ENCODE measurements around the gene CGNL1.

The CGNL1 gene

GRCh38 chr15:57425842-57426241 lies 49.5 kb downstream of the CGNL1 start:
- FAIRE-seq, result no peak

- FAIRE-seq, result no peak
These were observed 51.1 kb downstream of the CGNL1 start for GRCh38 chr15:57427367-57427821.

GRCh38 chr15:57432141-57432741 lies 55.9 kb downstream of the CGNL1 start:
- no peak for FAIRE-seq

- no peak for FAIRE-seq
These were observed 59.9 kb downstream of the CGNL1 start for GRCh38 chr15:57436166-57436565.

GRCh38 chr15:57436961-57437360 lies 60.7 kb downstream of the CGNL1 start:
- no peak for FAIRE-seq

- no peak for FAIRE-seq
These were observed 61.3 kb downstream of the CGNL1 start for GRCh38 chr15:57437564-57437963.

- FAIRE-seq, result no peak
These were observed 61.9 kb downstream of the CGNL1 start for GRCh38 chr15:57438166-57438565.

GRCh38 chr15:57439128-57440027 lies 63.1 kb downstream of the CGNL1 start:
- no peak for FAIRE-seq

GRCh38 chr15:57440167-57440566 lies 63.9 kb downstream of the CGNL1 start:
- FAIRE-seq, result no peak

GRCh38 chr15:57440799-57441198 lies 64.5 kb downstream of the CGNL1 start:
- FAIRE-seq, result no peak

- no peak for FAIRE-seq
These were observed 66.0 kb downstream of the CGNL1 start for GRCh38 chr15:57442335-57442734.

GRCh38 chr15:57443486-57443885 lies 67.2 kb downstream of the CGNL1 start:
- no peak for FAIRE-seq

- FAIRE-seq, result no peak
These were observed 68.7 kb downstream of the CGNL1 start for GRCh38 chr15:57444877-57445513.

GRCh38 chr15:57445872-57446271 lies 69.6 kb downstream of the CGNL1 start:
- no peak for FAIRE-seq

GRCh38 chr15:57446393-57446792 lies 70.1 kb downstream of the CGNL1 start:
- FAIRE-seq, result no peak

GRCh38 chr15:57451555-57451954 lies 75.2 kb downstream of the CGNL1 start:
- no peak for FAIRE-seq

GRCh38 chr15:57452090-57452754 lies 75.9 kb downstream of the CGNL1 start:
- FAIRE-seq, result no peak

- FAIRE-seq, result no peak
These were observed 79.6 kb downstream of the CGNL1 start for GRCh38 chr15:57455929-57456328.

- FAIRE-seq, result no peak
These were observed 80.3 kb downstream of the CGNL1 start for GRCh38 chr15:57456559-57456958.

GRCh38 chr15:57457726-57458125 lies 81.4 kb downstream of the CGNL1 start:
- FAIRE-seq, result no peak

GRCh38 chr15:57458356-57458781 lies 82.1 kb downstream of the CGNL1 start:
- no peak for FAIRE-seq

GRCh38 chr15:57460208-57460816 lies 84.0 kb downstream of the CGNL1 start:
- no peak for FAIRE-seq

- no peak for FAIRE-seq
These were observed 85.2 kb downstream of the CGNL1 start for GRCh38 chr15:57461541-57461940.
